MM.1S (cell line): ENCODE results near the gene USPL1.

ENCODE experiments used
- CTCF ChIP-seq: fragments of 300-600 bp; sonication (generic); IDR thresholded peaks from 2 replicates; pipeline ENCODE4 v1.5.1; 2016; ENCODE audit warnings: antibody characterized with exemption, low read length, mixed read lengths
- EZH2phosphoT487 ChIP-seq: fragments of 300-600 bp; sonication (generic); IDR thresholded peaks from 2 replicates; pipeline ENCODE4 v1.6.1; 2018; ENCODE audit warnings: antibody characterized with exemption, low read length

GRCh38 chr13:30698488-30699005 is 80.8 kb downstream of the USPL1 start:
- TF ChIP-seq CTCF (no peak), EZH2phosphoT487 (no peak)
